HUES6 (cell line): ENCODE measurements around the gene PATJ.
"Not testable (repeated sequence)": the region's sequence is repeated elsewhere in the genome, so short reads cannot be mapped to it uniquely, and the experiment has no call there.

Experiments used
- H3K27ac ChIP-seq: 2 replicates; pipeline ENCODE4 v1.7.0; 2013; ENCODE audit warnings: low read depth, mild to moderate bottlenecking, low read length, inconsistent platforms
- H3K27me3 ChIP-seq: 2 replicates; pipeline ENCODE4 v1.6.1; 2013; ENCODE audit warnings: low read length; ENCODE audit not compliant: control insufficient read depth, insufficient read depth
- H3K36me3 ChIP-seq: 2 replicates; pipeline ENCODE4 v1.6.1; 2013; ENCODE audit warnings: low read length; ENCODE audit not compliant: control insufficient read depth, insufficient read depth
- H3K4me1 ChIP-seq: 2 replicates; pipeline ENCODE4 v1.6.1; 2013; ENCODE audit warnings: low read length; ENCODE audit not compliant: control insufficient read depth, insufficient read depth
- H3K4me3 ChIP-seq: 2 replicates; pipeline ENCODE4 v1.5.1; 2013; ENCODE audit warnings: low read depth, low read length
- H3K9ac ChIP-seq: one replicate; pipeline ENCODE4 v1.6.1; 2013; ENCODE audit warnings: mild to moderate bottlenecking, low read length
- H3K9me3 ChIP-seq: 2 replicates; pipeline ENCODE4 v1.6.1; 2013; ENCODE audit warnings: low read depth, low read length; ENCODE audit not compliant: control insufficient read depth, insufficient read depth

PATJ gene

GRCh38 chr1:61921435-61921834, 179.2 kb downstream of the PATJ start:
- Histone ChIP-seq H3K36me3 (peaks cover 12% of the 10 kb centered on the region), H3K4me3 (no peak overlapping the region), H3K27ac (no peak overlapping the region), H3K27me3 (no peaks in the 10 kb centered on the region), H3K4me1 (no peaks in the 10 kb centered on the region), H3K9ac (no peak overlapping the region), H3K9me3 (no peaks in the 10 kb centered on the region)

GRCh38 chr1:61922950-61923480, 180.7 kb downstream of the PATJ start:
- H3K27ac ChIP-seq, result no peak overlapping the region
- H3K4me1 ChIP-seq, result no peaks in the 10 kb centered on the region
- no peak overlapping the region for H3K4me3 ChIP-seq
- no peak overlapping the region for H3K9ac ChIP-seq
- no peaks in the 10 kb centered on the region for H3K9me3 ChIP-seq
- H3K36me3 ChIP-seq, result peaks cover 3% of the 10 kb centered on the region
- H3K27me3 ChIP-seq, result no peaks in the 10 kb centered on the region

GRCh38 chr1:61925591-61926298, 183.5 kb downstream of the PATJ start:
- Histone ChIP-seq H3K27me3 (no peaks in the 10 kb centered on the region), H3K4me3 (no peak overlapping the region), H3K36me3 (peaks cover 3% of the 10 kb centered on the region), H3K9me3 (no peaks in the 10 kb centered on the region), H3K27ac (no peak overlapping the region), H3K9ac (no peak overlapping the region), H3K4me1 (peaks cover 8% of the 10 kb centered on the region; the same call in 1 of the 2 replicates)

- no peak overlapping the region for H3K27ac ChIP-seq
- H3K36me3 ChIP-seq, result peaks cover 3% of the 10 kb centered on the region
- peaks cover 8% of the 10 kb centered on the region; the same call in 1 of the 2 replicates for H3K4me1 ChIP-seq
- no peak overlapping the region for H3K4me3 ChIP-seq
- H3K9me3 ChIP-seq, result no peaks in the 10 kb centered on the region
- no peaks in the 10 kb centered on the region for H3K27me3 ChIP-seq
- no peak overlapping the region for H3K9ac ChIP-seq
Observed at GRCh38 chr1:61926597-61926996, 184.3 kb downstream of the PATJ start.

GRCh38 chr1:61930116-61930645, 187.9 kb downstream of the PATJ start:
- H3K4me1 ChIP-seq, result peaks cover 8% of the 10 kb centered on the region; the same call in 1 of the 2 replicates
- no peak overlapping the region for H3K4me3 ChIP-seq
- H3K36me3 ChIP-seq, result peaks cover 3% of the 10 kb centered on the region; the same call in 1 of the 2 replicates
- no peaks in the 10 kb centered on the region for H3K9me3 ChIP-seq
- H3K27me3 ChIP-seq, result no peaks in the 10 kb centered on the region
- H3K9ac ChIP-seq, result no peak overlapping the region
- H3K27ac ChIP-seq, result no peak overlapping the region

GRCh38 chr1:61931587-61932279, 189.5 kb downstream of the PATJ start:
- Histone ChIP-seq H3K27ac (no peak overlapping the region), H3K4me3 (no peak overlapping the region), H3K27me3 (no peaks in the 10 kb centered on the region), H3K36me3 (peaks cover 3% of the 10 kb centered on the region; the same call in 1 of the 2 replicates), H3K9me3 (no peaks in the 10 kb centered on the region), H3K9ac (no peak overlapping the region), H3K4me1 (peaks cover 8% of the 10 kb centered on the region; the same call in 1 of the 2 replicates)

- Histone ChIP-seq H3K9ac (no peak overlapping the region), H3K9me3 (no peaks in the 10 kb centered on the region), H3K36me3 (no peaks in the 10 kb centered on the region; the same call in 1 of the 2 replicates), H3K4me1 (no peaks in the 10 kb centered on the region), H3K4me3 (no peak overlapping the region), H3K27me3 (no peaks in the 10 kb centered on the region), H3K27ac (no peak overlapping the region)
Observed at GRCh38 chr1:61935516-61935915, 193.2 kb downstream of the PATJ start.

- Histone ChIP-seq H3K27me3 (no peaks in the 10 kb centered on the region), H3K9me3 (no peaks in the 10 kb centered on the region), H3K4me1 (no peaks in the 10 kb centered on the region), H3K36me3 (no peaks in the 10 kb centered on the region; the same call in 1 of the 2 replicates), H3K27ac (no peak overlapping the region), H3K9ac (no peak overlapping the region), H3K4me3 (no peak overlapping the region)
Observed at GRCh38 chr1:61936839-61937238, 194.6 kb downstream of the PATJ start.

- no peak overlapping the region for H3K27ac ChIP-seq
- peaks cover 4% of the 10 kb centered on the region; the same call in 1 of the 2 replicates for H3K9me3 ChIP-seq
- peaks cover 11% of the 10 kb centered on the region for H3K36me3 ChIP-seq
- no peaks in the 10 kb centered on the region for H3K4me1 ChIP-seq
- H3K4me3 ChIP-seq, result no peak overlapping the region
- no peak overlapping the region for H3K9ac ChIP-seq
- no peaks in the 10 kb centered on the region for H3K27me3 ChIP-seq
Observed at GRCh38 chr1:61941794-61942193, 199.5 kb downstream of the PATJ start.

GRCh38 chr1:61942856-61943255, 200.6 kb downstream of the PATJ start:
- peaks cover 11% of the 10 kb centered on the region for H3K36me3 ChIP-seq
- H3K4me1 ChIP-seq, result no peaks in the 10 kb centered on the region
- peaks cover 4% of the 10 kb centered on the region; the same call in 1 of the 2 replicates for H3K9me3 ChIP-seq
- no peak overlapping the region for H3K9ac ChIP-seq
- no peak overlapping the region for H3K27ac ChIP-seq
- H3K27me3 ChIP-seq, result no peaks in the 10 kb centered on the region
- no peak overlapping the region for H3K4me3 ChIP-seq

GRCh38 chr1:61948685-61949084, 206.4 kb downstream of the PATJ start:
- H3K27ac ChIP-seq, H3K9ac ChIP-seq, H3K9me3 ChIP-seq, H3K36me3 ChIP-seq, H3K27me3 ChIP-seq, H3K4me3 ChIP-seq: not testable (repeated sequence)
- peaks cover 34% of the 10 kb centered on the region for H3K4me1 ChIP-seq
